ENCODE measurements around the gene GNAT1. TPM values are rescaled to one million over a fixed set of nuclear protein-coding genes. Genes with fewer than 3 reads are reported as not detected.

GNAT1 gene
- polyA plus RNA-seq (2011; rRNA removed) (not detected in 2 replicates), polyA minus RNA-seq (2011; rRNA and poly(A)+ RNA removed) (not detected in 2 replicates)

DNA sequence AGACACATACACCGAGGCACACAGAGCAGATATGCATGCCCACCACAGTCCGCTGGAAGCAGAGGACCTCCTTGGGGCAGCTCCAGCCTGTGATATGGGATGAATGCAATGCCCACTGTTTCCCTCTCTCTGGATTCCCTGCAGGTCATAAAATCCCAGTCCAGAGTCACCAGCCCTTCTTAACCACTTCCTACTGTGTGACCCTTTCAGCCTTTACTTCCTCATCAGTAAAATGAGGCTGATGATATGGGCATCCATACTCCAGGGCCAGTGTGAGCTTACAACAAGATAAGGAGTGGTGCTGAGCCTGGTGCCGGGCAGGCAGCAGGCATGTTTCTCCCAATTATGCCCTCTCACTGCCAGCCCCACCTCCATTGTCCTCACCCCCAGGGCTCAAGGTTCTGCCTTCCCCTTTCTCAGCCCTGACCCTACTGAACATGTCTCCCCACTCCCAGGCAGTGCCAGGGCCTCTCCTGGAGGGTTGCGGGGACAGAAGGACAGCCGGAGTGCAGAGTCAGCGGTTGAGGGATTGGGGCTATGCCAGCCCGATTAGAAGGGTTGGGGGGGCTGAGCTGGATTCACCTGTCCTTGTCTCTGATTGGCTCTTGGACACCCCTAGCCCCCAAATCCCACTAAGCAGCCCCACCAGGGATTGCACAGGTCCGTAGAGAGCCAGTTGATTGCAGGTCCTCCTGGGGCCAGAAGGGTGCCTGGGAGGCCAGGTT is at the start of gene GNAT1:
TSS of gene GNAT1 (plus strand) at position 675 of the 725 bp plus-strand sequence. CDS start 116 bp downstream, outside the sequence.
- H3K27ac ChIP-seq (ENCODE audit: low read depth, low read length) = no peak within 1 kb of the TSS
- H3K9me3 ChIP-seq (ENCODE audit: control insufficient read depth, insufficient read depth, low read length) = no peaks in the 10 kb centered on the region; the same call in 1 of the 2 replicates
- TF ChIP-seq, protein P1, sequence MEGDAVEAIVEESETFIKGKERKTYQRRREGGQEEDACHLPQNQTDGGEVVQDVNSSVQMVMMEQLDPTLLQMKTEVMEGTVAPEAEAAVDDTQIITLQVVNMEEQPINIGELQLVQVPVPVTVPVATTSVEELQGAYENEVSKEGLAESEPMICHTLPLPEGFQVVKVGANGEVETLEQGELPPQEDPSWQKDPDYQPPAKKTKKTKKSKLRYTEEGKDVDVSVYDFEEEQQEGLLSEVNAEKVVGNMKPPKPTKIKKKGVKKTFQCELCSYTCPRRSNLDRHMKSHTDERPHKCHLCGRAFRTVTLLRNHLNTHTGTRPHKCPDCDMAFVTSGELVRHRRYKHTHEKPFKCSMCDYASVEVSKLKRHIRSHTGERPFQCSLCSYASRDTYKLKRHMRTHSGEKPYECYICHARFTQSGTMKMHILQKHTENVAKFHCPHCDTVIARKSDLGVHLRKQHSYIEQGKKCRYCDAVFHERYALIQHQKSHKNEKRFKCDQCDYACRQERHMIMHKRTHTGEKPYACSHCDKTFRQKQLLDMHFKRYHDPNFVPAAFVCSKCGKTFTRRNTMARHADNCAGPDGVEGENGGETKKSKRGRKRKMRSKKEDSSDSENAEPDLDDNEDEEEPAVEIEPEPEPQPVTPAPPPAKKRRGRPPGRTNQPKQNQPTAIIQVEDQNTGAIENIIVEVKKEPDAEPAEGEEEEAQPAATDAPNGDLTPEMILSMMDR (IDR thresholded peaks at IDR 0.05; ENCODE audit: low read depth, low read length) = no peak
- H3K27me3 ChIP-seq (ENCODE audit: control insufficient read depth, insufficient read depth, low read length) = peaks cover 33% of the 10 kb centered on the region
- DNase-seq (ENCODE audit: low read depth, low spot score) = no peak
- ChIA-PET CTCF (interaction anchor here (1.1 to 9.3 kb wide), 10 partner anchors 11 to 133 kb away, joined by 3 to 324 read pairs (median 12); partner anchors contain the start of gene SLC38A3), POLR2A (interaction anchor here (0.7 to 3.6 kb wide), 2 partner anchors 34 to 68 kb away, joined by 8 to 12 read pairs; no protein-coding TSS in a partner anchor)
- H3K4me3 ChIP-seq (ENCODE audit: low read depth, low read length) = no peak within 1 kb of the TSS

DNA sequence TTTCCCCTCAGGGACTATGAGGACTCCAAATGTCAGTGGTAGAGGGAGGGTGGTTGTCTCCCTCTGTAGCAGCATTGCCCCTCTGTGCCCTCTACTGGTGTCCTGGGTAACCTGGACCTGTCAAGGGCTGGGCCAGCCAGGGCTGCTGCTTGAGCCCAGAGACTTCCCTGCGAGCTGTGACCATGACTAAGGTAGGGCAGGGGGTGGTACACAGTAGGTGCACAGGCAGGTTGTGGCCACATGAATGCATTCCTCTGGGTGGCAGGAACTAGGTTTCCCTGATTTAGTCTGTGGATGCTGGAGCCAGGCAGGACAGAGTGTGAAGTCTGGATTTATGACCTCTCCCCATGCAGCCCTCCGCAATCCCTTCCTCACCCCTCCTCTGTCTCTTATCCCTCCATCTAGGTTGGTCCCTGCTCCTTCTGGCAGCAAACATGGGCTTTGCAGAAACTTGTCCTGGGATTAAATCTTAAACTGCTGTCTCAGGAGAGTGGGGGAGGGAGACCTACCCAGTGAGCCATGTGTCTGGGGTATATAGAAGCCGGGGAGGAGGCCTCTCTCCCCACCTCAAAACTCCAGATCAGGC is 45.0 kb upstream of the GNAT1 start:
- H3K27me3 ChIP-seq (ENCODE audit: control insufficient read depth, insufficient read depth, low read length) = no peaks in the 10 kb centered on the region
- H3K27ac ChIP-seq (ENCODE audit: low read depth, low read length) = no peak overlapping the region
- no peaks in the 10 kb centered on the region for H3K9me3 ChIP-seq (ENCODE audit: control insufficient read depth, insufficient read depth, low read length)
- CTCF ChIA-PET = no interaction called here
- no peak for DNase-seq (ENCODE audit: low read depth, low spot score)
- TF ChIP-seq, protein P1 (IDR thresholded peaks at IDR 0.05; ENCODE audit: low read depth, low read length) = no peak
- no peak overlapping the region for H3K4me3 ChIP-seq (ENCODE audit: low read depth, low read length)
- POLR2A ChIA-PET = no interaction called here

DNA sequence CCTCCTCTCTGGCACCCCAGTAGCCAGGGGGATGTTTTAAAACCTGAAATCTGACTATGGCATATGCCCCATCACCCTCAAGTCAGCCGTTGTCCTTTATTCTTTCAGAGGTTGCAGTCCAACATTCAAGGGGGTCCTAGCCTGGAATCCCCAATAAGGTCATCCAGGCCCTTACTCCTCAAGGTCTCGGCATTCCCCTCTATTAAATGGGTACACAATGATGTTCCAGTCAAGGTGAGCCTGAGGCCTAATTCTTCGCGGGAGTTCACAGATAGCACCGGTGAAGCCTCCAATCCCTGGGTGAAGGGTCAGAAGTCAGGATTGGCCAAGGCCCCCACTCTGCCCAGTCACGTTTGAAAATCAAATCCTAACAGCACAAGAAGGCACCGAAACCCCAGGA is 44.4 kb upstream of the GNAT1 start:
- Histone ChIP-seq H3K27me3 (ENCODE audit: control insufficient read depth, insufficient read depth, low read length) (no peaks in the 10 kb centered on the region), H3K27ac (ENCODE audit: low read depth, low read length) (no peak overlapping the region), H3K4me3 (ENCODE audit: low read depth, low read length) (no peak overlapping the region), H3K9me3 (ENCODE audit: control insufficient read depth, insufficient read depth, low read length) (no peaks in the 10 kb centered on the region)
- CTCF ChIA-PET = no interaction called here
- DNase-seq (ENCODE audit: low read depth, low spot score) = no peak
- POLR2A ChIA-PET = no interaction called here
- TF ChIP-seq, protein P1 (IDR thresholded peaks at IDR 0.05; ENCODE audit: low read depth, low read length) = no peak

DNA sequence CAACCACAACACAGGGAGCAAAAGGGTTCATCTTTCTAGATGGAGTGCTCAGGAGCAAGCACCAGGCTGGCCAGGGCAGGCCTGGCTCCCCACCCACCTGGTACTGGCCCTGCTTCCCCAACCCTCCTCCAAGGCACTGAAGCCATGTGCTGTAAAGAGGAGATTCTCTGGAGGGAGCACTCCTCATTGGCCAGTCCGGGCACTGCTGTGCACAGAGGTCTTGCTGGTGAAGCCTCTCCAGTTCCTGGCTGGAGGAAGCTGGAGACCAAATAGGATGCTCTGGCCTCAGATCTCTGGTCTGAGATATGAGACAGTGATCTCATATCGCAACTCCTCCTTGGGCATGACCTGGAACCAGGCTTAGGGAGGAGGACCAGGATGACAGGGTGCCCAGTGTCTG is 44.0 kb upstream of the GNAT1 start:
- ChIA-PET POLR2A (interaction anchor here (1.3 kb wide), 1 partner anchor 14 kb away, joined by 4 read pairs; no protein-coding TSS in a partner anchor), CTCF (no interaction called here)
- no peak for DNase-seq (ENCODE audit: low read depth, low spot score)
- H3K9me3 ChIP-seq (ENCODE audit: control insufficient read depth, insufficient read depth, low read length) = no peaks in the 10 kb centered on the region
- TF ChIP-seq, protein P1 (IDR thresholded peaks at IDR 0.05; ENCODE audit: low read depth, low read length) = no peak
- H3K4me3 ChIP-seq (ENCODE audit: low read depth, low read length) = no peak overlapping the region
- no peak overlapping the region for H3K27ac ChIP-seq (ENCODE audit: low read depth, low read length)
- H3K27me3 ChIP-seq (ENCODE audit: control insufficient read depth, insufficient read depth, low read length) = no peaks in the 10 kb centered on the region

DNA sequence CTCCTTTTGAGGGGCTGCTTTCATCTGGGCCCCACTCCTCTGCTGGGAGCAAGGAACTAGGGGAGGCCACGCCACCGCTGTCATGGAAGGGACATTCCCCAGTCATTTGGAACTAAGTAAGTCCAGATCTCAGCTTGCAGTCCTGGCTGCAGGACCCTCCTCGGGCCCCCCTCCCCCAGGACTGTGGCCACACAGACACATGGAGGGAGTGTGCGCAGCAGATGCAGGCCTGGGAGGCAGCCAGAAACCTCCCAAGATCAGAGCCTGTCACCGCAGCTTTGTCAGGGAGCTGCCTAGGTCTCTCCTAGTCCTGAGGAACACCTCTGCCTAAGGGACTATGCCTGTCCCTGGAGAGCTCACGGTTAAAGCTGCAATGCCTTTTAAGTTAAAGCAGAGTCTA is 43.5 kb upstream of the GNAT1 start:
- Histone ChIP-seq H3K27me3 (ENCODE audit: control insufficient read depth, insufficient read depth, low read length) (no peaks in the 10 kb centered on the region), H3K27ac (ENCODE audit: low read depth, low read length) (no peak overlapping the region), H3K4me3 (ENCODE audit: low read depth, low read length) (no peak overlapping the region), H3K9me3 (ENCODE audit: control insufficient read depth, insufficient read depth, low read length) (no peaks in the 10 kb centered on the region)
- DNase-seq (ENCODE audit: low read depth, low spot score) = no peak
- CTCF ChIA-PET = no interaction called here
- POLR2A ChIA-PET = interaction anchor here (1.3 kb wide), 1 partner anchor 15 kb away, joined by 4 read pairs; no protein-coding TSS in a partner anchor
- TF ChIP-seq, protein P1 (IDR thresholded peaks at IDR 0.05; ENCODE audit: low read depth, low read length) = no peak
